SH-SY5Y (cell line): ENCODE results near the gene SH3BP2.

ENCODE experiments used
- GATA2 ChIP-seq: IDR thresholded peaks from 2 replicates; pipeline ENCODE4 v1.6.1; 2011; ENCODE audit warnings: mild to moderate bottlenecking, low read depth, low read length
- GATA3 ChIP-seq: IDR thresholded peaks from 2 replicates; pipeline ENCODE4 v1.6.1; 2011; ENCODE audit warnings: low read depth, mild to moderate bottlenecking, low read length, moderate library complexity

The SH3BP2 gene

GRCh38 chr4:2813446-2814405 lies 20.8 kb downstream of the SH3BP2 start:
- TF ChIP-seq GATA3 (no peak), GATA2 (no peak)

- TF ChIP-seq GATA3, result no peak
- no peak for TF ChIP-seq GATA2
These were observed 21.9 kb downstream of the SH3BP2 start for GRCh38 chr4:2814627-2815270.

- TF ChIP-seq GATA3 (no peak), GATA2 (no peak)
These were observed 23.6 kb downstream of the SH3BP2 start for GRCh38 chr4:2816401-2816954.

GRCh38 chr4:2817137-2817536 lies 24.3 kb downstream of the SH3BP2 start:
- TF ChIP-seq GATA2 (no peak), GATA3 (no peak)

GRCh38 chr4:2817701-2818350 lies 24.9 kb downstream of the SH3BP2 start:
- TF ChIP-seq GATA2 (no peak), GATA3 (no peak)

- no peak for TF ChIP-seq GATA3
- no peak; the same call in 1 of the 2 replicates for TF ChIP-seq GATA2
These were observed 25.6 kb downstream of the SH3BP2 start for GRCh38 chr4:2818351-2818939.

GRCh38 chr4:2819244-2820215 lies 26.6 kb downstream of the SH3BP2 start:
- no peak for TF ChIP-seq GATA3
- TF ChIP-seq GATA2, result no peak

GRCh38 chr4:2820216-2820982 lies 27.5 kb downstream of the SH3BP2 start:
- TF ChIP-seq GATA2 (no peak), GATA3 (no peak)

- TF ChIP-seq GATA3 (no peak), GATA2 (no peak)
These were observed 29.8 kb downstream of the SH3BP2 start for GRCh38 chr4:2822461-2823300.

GRCh38 chr4:2823301-2823670 lies 30.4 kb downstream of the SH3BP2 start:
- no peak for TF ChIP-seq GATA3
- no peak for TF ChIP-seq GATA2

- TF ChIP-seq GATA2 (no peak), GATA3 (no peak)
These were observed 30.9 kb downstream of the SH3BP2 start for GRCh38 chr4:2823671-2824328.
